Naive thymus-derived CD8-positive, alpha-beta T cell (primary cell): Measurements from ENCODE around the gene TTC23. TPM values are rescaled to one million over a fixed set of nuclear protein-coding genes. Genes with fewer than 3 reads are reported as not detected.

Experiments
- ATAC-seq, 2 donors: fragments of 150-1000 bp; cut with Tn5 transposase in 1 of 2; sonication (Bioruptor Pico), chemical (Tn5 transposase) in 1 of 2; 1 replicate in 1 of 2; 2 replicates in 1 of 2; pipeline ENCODE4 v1.10.0; 2021; ENCODE audit warnings: mild to moderate bottlenecking in 2 of 2, moderate library complexity in 2 of 2
- POLR2A ChIA-PET: fragments of 350-600 bp; sonication (Branson Sonifier 250); formaldehyde crosslinking; loops from one replicate; lab custom pipeline; 2021; ENCODE audit warnings: antibody characterized with exemption; lab: Charles Lee
- DNase-seq, 10 donors: peaks; one replicate each; pipeline versions ENCODE4 v3.0.0 to v3.0.0-alpha.2; 2020 to 2022
- H3K27ac Mint-ChIP-seq, 10 donors: one replicate each; pipeline ENCODE4 v1.8.0; 2020 to 2022; ENCODE audit warnings: mild to moderate bottlenecking in 10 of 10, mixed read lengths in 10 of 10, moderate library complexity in 4 of 10, inconsistent platforms in 1 of 10
- H3K27me3 Mint-ChIP-seq, 5 donors: one replicate each; pipeline ENCODE4 v1.8.0; 2021 to 2022; ENCODE audit warnings: mixed read lengths in 5 of 5
- H3K36me3 Mint-ChIP-seq, 3 donors: one replicate each; pipeline ENCODE4 v1.8.0; 2020 to 2022; ENCODE audit warnings: mixed read lengths in 3 of 3, mild to moderate bottlenecking in 2 of 3, inconsistent platforms in 1 of 3
- H3K4me1 Mint-ChIP-seq, 4 donors: one replicate each; pipeline ENCODE4 v1.8.0; 2021 to 2022; ENCODE audit warnings: mixed read lengths in 4 of 4
- H3K4me3 Mint-ChIP-seq, 10 donors: one replicate each; pipeline ENCODE4 v1.8.0; 2020 to 2022; ENCODE audit warnings: mild to moderate bottlenecking in 10 of 10, mixed read lengths in 10 of 10, moderate library complexity in 6 of 10, inconsistent platforms in 1 of 10
- H3K9me3 Mint-ChIP-seq, 9 donors: one replicate each; pipeline ENCODE4 v1.8.0; 2020 to 2022; ENCODE audit warnings: mixed read lengths in 9 of 9, mild to moderate bottlenecking in 3 of 9, inconsistent platforms in 1 of 9, moderate library complexity in 1 of 9
- polyA plus RNA-seq, 3 donors: library from polyadenylated mRNA; unstranded; fragments of 300-500 nt; fragmentation: Illumina TruSeq; gene quantifications; one replicate each; pipeline ENCODE4 v1.2.3, GENCODE V29; 2021
- total RNA-seq, 8 experiments: library from RNA in 2 of 8; stranded (reverse) in 2 of 8; gene quantifications; one replicate each; pipeline ENCODE4 v1.2.3 and lab custom pipeline; 2021 to 2026

TTC23 gene
- total and polyA plus RNA-seq, 5 experiments from 2014 or later = 0.15 to 0.82 (median 0.38) TPM; not detected in 1

- peaks cover 0 to 4% (median 0%) of the 10 kb centered on the region in 4 donors for H3K4me1 Mint-ChIP-seq
- H3K27ac Mint-ChIP-seq = no peak overlapping the region
- ATAC-seq = no peak
- H3K4me3 Mint-ChIP-seq = no peak overlapping the region
- no peak for DNase-seq
- H3K36me3 Mint-ChIP-seq = no peaks in the 10 kb centered on the region
- H3K27me3 Mint-ChIP-seq = peaks cover 0 to 10% (median 2%) of the 10 kb centered on the region in 5 donors
- POLR2A ChIA-PET = no interaction called here
- H3K9me3 Mint-ChIP-seq = no peaks in the 10 kb centered on the region
Measured at GRCh38 chr15:99125061-99125891, 124.1 kb downstream of the TTC23 start.

GRCh38 chr15:99124641-99125040 is 124.7 kb downstream of the TTC23 start:
- no peaks in the 10 kb centered on the region for H3K4me1 Mint-ChIP-seq
- H3K9me3 Mint-ChIP-seq = no peaks in the 10 kb centered on the region

GRCh38 chr15:99123713-99124451 is 125.5 kb downstream of the TTC23 start:
- Mint-ChIP-seq H3K36me3 (no peaks in the 10 kb centered on the region), H3K4me1 (no peaks in the 10 kb centered on the region), H3K4me3 (no peak overlapping the region), H3K9me3 (no peaks in the 10 kb centered on the region), H3K27me3 (peaks cover 0 to 8% (median 2%) of the 10 kb centered on the region in 5 donors), H3K27ac (no peak overlapping the region)
- DNase-seq (no peak), ATAC-seq (no peak)
- POLR2A ChIA-PET = no interaction called here

More at GRCh38 chr15:99124641-99125040, 124.7 kb downstream of the TTC23 start:
- DNase-seq (no peak), ATAC-seq (no peak)
- Mint-ChIP-seq H3K27ac (no peak overlapping the region), H3K36me3 (no peaks in the 10 kb centered on the region), H3K27me3 (peaks cover 0 to 8% (median 2%) of the 10 kb centered on the region in 5 donors), H3K4me3 (no peak overlapping the region)
- POLR2A ChIA-PET = no interaction called here

GRCh38 chr15:99122831-99123712 is 126.3 kb downstream of the TTC23 start:
- Mint-ChIP-seq H3K27ac (no peak overlapping the region), H3K27me3 (peaks cover 0 to 8% (median 2%) of the 10 kb centered on the region in 5 donors)
- POLR2A ChIA-PET = no interaction called here

GRCh38 chr15:99121691-99122410 is 127.5 kb downstream of the TTC23 start:
- no peaks in the 10 kb centered on the region for H3K4me1 Mint-ChIP-seq
- H3K4me3 Mint-ChIP-seq = no peak overlapping the region
- H3K27me3 Mint-ChIP-seq = peaks cover 0 to 8% (median 2%) of the 10 kb centered on the region in 5 donors
- no peak for ATAC-seq
- H3K27ac Mint-ChIP-seq = no peak overlapping the region
- POLR2A ChIA-PET = no interaction called here
- no peaks in the 10 kb centered on the region for H3K9me3 Mint-ChIP-seq
- no peaks in the 10 kb centered on the region for H3K36me3 Mint-ChIP-seq
- no peak for DNase-seq

More at GRCh38 chr15:99122831-99123712, 126.3 kb downstream of the TTC23 start:
- H3K36me3 Mint-ChIP-seq = no peaks in the 10 kb centered on the region
- no peaks in the 10 kb centered on the region for H3K9me3 Mint-ChIP-seq
- no peak overlapping the region for H3K4me3 Mint-ChIP-seq
- DNase-seq (no peak), ATAC-seq (no peak)
- H3K4me1 Mint-ChIP-seq = no peaks in the 10 kb centered on the region

GRCh38 chr15:99121207-99121606 is 128.2 kb downstream of the TTC23 start:
- ATAC-seq = no peak
- Mint-ChIP-seq H3K4me3 (no peak overlapping the region), H3K27me3 (peaks cover 0 to 8% (median 2%) of the 10 kb centered on the region in 5 donors), H3K27ac (no peak overlapping the region), H3K9me3 (no peaks in the 10 kb centered on the region), H3K36me3 (no peaks in the 10 kb centered on the region), H3K4me1 (no peaks in the 10 kb centered on the region)
- no peak for DNase-seq
- POLR2A ChIA-PET = no interaction called here

- POLR2A ChIA-PET = interaction anchor here (0.6 kb wide), 1 partner anchor 1317 kb away, joined by 5 read pairs; no protein-coding TSS in a partner anchor
- Mint-ChIP-seq H3K36me3 (no peaks in the 10 kb centered on the region), H3K27me3 (peaks cover 0 to 8% (median 2%) of the 10 kb centered on the region in 5 donors), H3K4me1 (no peaks in the 10 kb centered on the region), H3K9me3 (no peaks in the 10 kb centered on the region), H3K4me3 (no peak overlapping the region), H3K27ac (no peak overlapping the region)
- DNase-seq (no peak), ATAC-seq (no peak)
Measured at GRCh38 chr15:99120050-99120777, 129.2 kb downstream of the TTC23 start.

GRCh38 chr15:99118801-99119546 is 130.4 kb downstream of the TTC23 start:
- no peak for ATAC-seq
- POLR2A ChIA-PET = no interaction called here

GRCh38 chr15:99118258-99118632 is 131.1 kb downstream of the TTC23 start:
- no peak for DNase-seq
- Mint-ChIP-seq H3K9me3 (no peaks in the 10 kb centered on the region), H3K36me3 (no peaks in the 10 kb centered on the region), H3K27me3 (peaks cover 0 to 8% (median 2%) of the 10 kb centered on the region in 5 donors), H3K4me3 (no peak overlapping the region), H3K27ac (no peak overlapping the region), H3K4me1 (no peaks in the 10 kb centered on the region)
- POLR2A ChIA-PET = no interaction called here
- ATAC-seq = no peak

More at GRCh38 chr15:99118801-99119546, 130.4 kb downstream of the TTC23 start:
- H3K4me3 Mint-ChIP-seq = no peak overlapping the region
- H3K27me3 Mint-ChIP-seq = peaks cover 0 to 8% (median 2%) of the 10 kb centered on the region in 5 donors
- no peaks in the 10 kb centered on the region for H3K4me1 Mint-ChIP-seq
- no peaks in the 10 kb centered on the region for H3K36me3 Mint-ChIP-seq
- no peak for DNase-seq
- no peaks in the 10 kb centered on the region for H3K9me3 Mint-ChIP-seq
- H3K27ac Mint-ChIP-seq = no peak overlapping the region

GRCh38 chr15:99117563-99118257 is 131.7 kb downstream of the TTC23 start:
- no peaks in the 10 kb centered on the region for H3K36me3 Mint-ChIP-seq
- H3K9me3 Mint-ChIP-seq = no peaks in the 10 kb centered on the region
- POLR2A ChIA-PET = no interaction called here
- DNase-seq (no peak), ATAC-seq (no peak)
- no peaks in the 10 kb centered on the region for H3K4me1 Mint-ChIP-seq
- H3K27me3 Mint-ChIP-seq = peaks cover 0 to 8% (median 2%) of the 10 kb centered on the region in 5 donors
- no peak overlapping the region for H3K27ac Mint-ChIP-seq
- no peak overlapping the region for H3K4me3 Mint-ChIP-seq
